ENCODE data around the gene CRISP2. TPM values are rescaled to one million over a fixed set of nuclear protein-coding genes. Genes with fewer than 3 reads are reported as not detected.

Gene CRISP2
- not detected in 2 replicates for total RNA-seq
- long read RNA-seq = 0 reads

GRCh38 chr6:49713346-49713745 is at the start of gene CRISP2:
TSS of gene CRISP2 (minus strand) at chr6:49713543. CDS start at chr6:49709196, 4,347 bp downstream.
- DNase-seq (ENCODE audit: low spot score, unreplicated experiment) = no peak
- Mint-ChIP-seq H3K27ac (no peak within 1 kb of the TSS), H3K27me3 (peaks cover 2% of the 10 kb centered on the region), H3K4me1 (ENCODE audit: low read depth) (no peaks in the 10 kb centered on the region), H3K4me3 (ENCODE audit: low read depth) (peak within 1 kb of the TSS; percentile 53), H3K36me3 (ENCODE audit: insufficient read depth) (no peaks in the 10 kb centered on the region), H3K9me3 (ENCODE audit: low read depth) (peaks cover 5% of the 10 kb centered on the region)
- no peak for TF ChIP-seq CTCF (IDR thresholded peaks at IDR 0.05; ENCODE audit: unreplicated experiment)

- TF ChIP-seq CTCF (IDR thresholded peaks at IDR 0.05; ENCODE audit: unreplicated experiment) = no peak
- no peaks in the 10 kb centered on the region for H3K9me3 Mint-ChIP-seq (ENCODE audit: low read depth)
- H3K27ac Mint-ChIP-seq = no peak within 1 kb of the TSS
- H3K4me1 Mint-ChIP-seq (ENCODE audit: low read depth) = peaks cover 2% of the 10 kb centered on the region
- DNase-seq (ENCODE audit: low spot score, unreplicated experiment) = no peak
- no peak within 1 kb of the TSS for H3K4me3 Mint-ChIP-seq (ENCODE audit: low read depth)
- no peaks in the 10 kb centered on the region for H3K36me3 Mint-ChIP-seq (ENCODE audit: insufficient read depth)
- no peaks in the 10 kb centered on the region for H3K27me3 Mint-ChIP-seq
These were observed 30.9 kb upstream of the CRISP2 start, which contains the start of gene CRISP3 for GRCh38 chr6:49744259-49744658. TSS of gene CRISP3 (minus strand) at chr6:49744388. CDS start at chr6:49744367, 21 bp downstream.

- Mint-ChIP-seq H3K9me3 (ENCODE audit: low read depth) (no peaks in the 10 kb centered on the region), H3K4me1 (ENCODE audit: low read depth) (peaks cover 2% of the 10 kb centered on the region), H3K4me3 (ENCODE audit: low read depth) (no peak overlapping the region)
These were observed 30.1 kb upstream of the CRISP2 start for GRCh38 chr6:49743429-49743828.

GRCh38 chr6:49739423-49739822 is 26.1 kb upstream of the CRISP2 start:
- Mint-ChIP-seq H3K36me3 (ENCODE audit: insufficient read depth) (no peaks in the 10 kb centered on the region), H3K27me3 (no peaks in the 10 kb centered on the region), H3K4me3 (ENCODE audit: low read depth) (no peak overlapping the region), H3K27ac (no peak overlapping the region), H3K9me3 (ENCODE audit: low read depth) (no peaks in the 10 kb centered on the region), H3K4me1 (ENCODE audit: low read depth) (peaks cover 7% of the 10 kb centered on the region)
- DNase-seq (ENCODE audit: low spot score, unreplicated experiment) = no peak
- TF ChIP-seq CTCF (IDR thresholded peaks at IDR 0.05; ENCODE audit: unreplicated experiment) = no peak

More at GRCh38 chr6:49743429-49743828, 30.1 kb upstream of the CRISP2 start:
- H3K27ac Mint-ChIP-seq = no peak overlapping the region
- no peaks in the 10 kb centered on the region for H3K27me3 Mint-ChIP-seq
- no peaks in the 10 kb centered on the region for H3K36me3 Mint-ChIP-seq (ENCODE audit: insufficient read depth)
- no peak for TF ChIP-seq CTCF (IDR thresholded peaks at IDR 0.05; ENCODE audit: unreplicated experiment)
- no peak for DNase-seq (ENCODE audit: low spot score, unreplicated experiment)

GRCh38 chr6:49736017-49736508 is 22.7 kb upstream of the CRISP2 start:
- H3K27ac Mint-ChIP-seq = no peak overlapping the region
- no peaks in the 10 kb centered on the region for H3K27me3 Mint-ChIP-seq
- no peak for TF ChIP-seq CTCF (IDR thresholded peaks at IDR 0.05; ENCODE audit: unreplicated experiment)
- no peaks in the 10 kb centered on the region for H3K36me3 Mint-ChIP-seq (ENCODE audit: insufficient read depth)
- DNase-seq (ENCODE audit: low spot score, unreplicated experiment) = no peak
- peaks cover 8% of the 10 kb centered on the region for H3K4me1 Mint-ChIP-seq (ENCODE audit: low read depth)
- no peaks in the 10 kb centered on the region for H3K9me3 Mint-ChIP-seq (ENCODE audit: low read depth)
- H3K4me3 Mint-ChIP-seq (ENCODE audit: low read depth) = no peak overlapping the region

Measured in progenitor cell of endocrine pancreas (in vitro differentiated cells).